ENCODE measurements around the gene ITPRID2.

DNA sequence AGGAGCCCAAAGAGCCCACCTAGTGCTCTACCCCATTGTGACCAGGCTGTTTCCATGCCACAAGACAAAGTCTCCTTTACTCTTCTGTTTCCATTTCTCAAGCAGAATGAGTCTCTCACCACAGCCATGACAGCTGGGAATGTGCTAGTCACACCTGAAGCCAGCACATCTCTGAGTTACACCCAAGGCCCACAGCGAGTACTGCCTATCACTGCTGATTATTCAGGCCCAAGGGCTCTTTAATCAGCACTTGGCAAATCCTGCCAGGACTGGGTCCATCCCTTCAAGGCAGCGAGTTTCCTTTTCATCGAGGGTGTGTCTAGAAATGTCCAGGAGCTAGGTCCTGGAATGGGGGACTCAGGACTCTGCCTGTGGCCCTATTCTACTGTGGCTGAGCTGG, 79.5 kb downstream of the ITPRID2 start:
- TF ChIP-seq, protein P1, sequence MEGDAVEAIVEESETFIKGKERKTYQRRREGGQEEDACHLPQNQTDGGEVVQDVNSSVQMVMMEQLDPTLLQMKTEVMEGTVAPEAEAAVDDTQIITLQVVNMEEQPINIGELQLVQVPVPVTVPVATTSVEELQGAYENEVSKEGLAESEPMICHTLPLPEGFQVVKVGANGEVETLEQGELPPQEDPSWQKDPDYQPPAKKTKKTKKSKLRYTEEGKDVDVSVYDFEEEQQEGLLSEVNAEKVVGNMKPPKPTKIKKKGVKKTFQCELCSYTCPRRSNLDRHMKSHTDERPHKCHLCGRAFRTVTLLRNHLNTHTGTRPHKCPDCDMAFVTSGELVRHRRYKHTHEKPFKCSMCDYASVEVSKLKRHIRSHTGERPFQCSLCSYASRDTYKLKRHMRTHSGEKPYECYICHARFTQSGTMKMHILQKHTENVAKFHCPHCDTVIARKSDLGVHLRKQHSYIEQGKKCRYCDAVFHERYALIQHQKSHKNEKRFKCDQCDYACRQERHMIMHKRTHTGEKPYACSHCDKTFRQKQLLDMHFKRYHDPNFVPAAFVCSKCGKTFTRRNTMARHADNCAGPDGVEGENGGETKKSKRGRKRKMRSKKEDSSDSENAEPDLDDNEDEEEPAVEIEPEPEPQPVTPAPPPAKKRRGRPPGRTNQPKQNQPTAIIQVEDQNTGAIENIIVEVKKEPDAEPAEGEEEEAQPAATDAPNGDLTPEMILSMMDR (IDR thresholded peaks at IDR 0.05): no peak
- no peak for TF ChIP-seq POLR2A (IDR thresholded peaks at IDR 0.05)

All from adrenal gland (tissue), 5 donors.